Uterus (tissue), 2 donors: Measurements from ENCODE around the gene OSBPL7.

Source experiments
- CTCF ChIP-seq, 4 experiments: fragments of 200-600 bp in 2 of 4; fragments of 450-650 bp in 2 of 4; sonication (generic) in 2 of 4; IDR thresholded peaks; one replicate each; pipeline ENCODE4 v1.5.1; 2016 to 2019; ENCODE audit warnings: antibody characterized with exemption in 4 of 4, mild to moderate bottlenecking in 2 of 4, moderate library complexity in 1 of 4
- POLR2A ChIP-seq, 2 donors: fragments of 450-650 bp; IDR thresholded peaks; one replicate each; pipeline ENCODE4 v1.6.1; 2016; ENCODE audit warnings: antibody characterized with exemption in 2 of 2, mild to moderate bottlenecking in 1 of 2, moderate library complexity in 1 of 2

GRCh38 chr17:47778184-47778635 is 43.4 kb downstream of the OSBPL7 start:
- no peak for TF ChIP-seq CTCF (IDR thresholded peaks at IDR 0.05)
- TF ChIP-seq POLR2A (IDR thresholded peaks at IDR 0.05) = no peak
